Measurements from ENCODE around the gene CRYBG2.

DNA sequence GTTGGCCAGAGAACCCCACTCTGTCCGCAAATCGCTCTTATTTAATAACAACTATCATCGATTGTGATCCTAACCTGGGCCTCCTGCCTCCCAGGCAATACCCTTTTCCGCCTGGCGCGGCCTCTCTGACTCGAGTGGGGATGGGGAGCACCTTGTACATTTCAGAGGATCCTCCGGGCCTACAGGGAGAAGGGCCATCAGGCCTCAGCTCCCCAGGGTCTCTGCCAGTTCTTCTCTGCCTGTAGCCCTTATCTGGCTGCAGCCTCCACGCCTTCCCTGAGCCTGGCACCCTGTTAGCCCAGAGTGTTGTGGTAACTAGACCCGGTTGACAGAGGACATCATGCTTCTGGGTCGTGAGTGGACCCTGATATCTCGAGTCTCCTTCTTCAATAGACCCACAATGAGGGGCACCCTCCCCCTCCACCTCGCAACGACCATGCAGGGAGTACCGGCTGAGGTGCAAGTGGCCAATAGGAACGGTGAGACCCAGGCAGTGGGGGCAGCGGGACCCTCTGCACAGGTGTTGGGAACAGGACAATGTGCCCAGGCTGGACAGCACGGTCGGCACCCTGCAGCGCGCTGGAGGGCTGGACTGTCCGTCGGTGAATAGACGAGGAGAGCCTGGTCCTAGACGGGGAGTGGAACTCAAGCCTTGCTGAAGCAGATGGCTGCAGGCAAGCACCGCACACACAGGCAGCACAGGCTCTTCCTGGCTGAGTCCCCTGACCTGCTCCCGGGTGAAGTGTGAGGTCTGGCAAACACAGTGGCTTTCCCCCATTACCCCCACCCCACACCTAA lies 7.1 kb upstream of the CRYBG2 start:
- no peak for TF ChIP-seq OSR1 (CRISPR knock-in tag; IDR thresholded peaks at IDR 0.05)
- TF ChIP-seq, protein P1, sequence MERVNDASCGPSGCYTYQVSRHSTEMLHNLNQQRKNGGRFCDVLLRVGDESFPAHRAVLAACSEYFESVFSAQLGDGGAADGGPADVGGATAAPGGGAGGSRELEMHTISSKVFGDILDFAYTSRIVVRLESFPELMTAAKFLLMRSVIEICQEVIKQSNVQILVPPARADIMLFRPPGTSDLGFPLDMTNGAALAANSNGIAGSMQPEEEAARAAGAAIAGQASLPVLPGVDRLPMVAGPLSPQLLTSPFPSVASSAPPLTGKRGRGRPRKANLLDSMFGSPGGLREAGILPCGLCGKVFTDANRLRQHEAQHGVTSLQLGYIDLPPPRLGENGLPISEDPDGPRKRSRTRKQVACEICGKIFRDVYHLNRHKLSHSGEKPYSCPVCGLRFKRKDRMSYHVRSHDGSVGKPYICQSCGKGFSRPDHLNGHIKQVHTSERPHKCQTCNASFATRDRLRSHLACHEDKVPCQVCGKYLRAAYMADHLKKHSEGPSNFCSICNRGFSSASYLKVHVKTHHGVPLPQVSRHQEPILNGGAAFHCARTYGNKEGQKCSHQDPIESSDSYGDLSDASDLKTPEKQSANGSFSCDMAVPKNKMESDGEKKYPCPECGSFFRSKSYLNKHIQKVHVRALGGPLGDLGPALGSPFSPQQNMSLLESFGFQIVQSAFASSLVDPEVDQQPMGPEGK (CRISPR knock-in tag; IDR thresholded peaks at IDR 0.05; ENCODE audit: borderline replicate concordance) = no peak
- TF ChIP-seq, protein P2, sequence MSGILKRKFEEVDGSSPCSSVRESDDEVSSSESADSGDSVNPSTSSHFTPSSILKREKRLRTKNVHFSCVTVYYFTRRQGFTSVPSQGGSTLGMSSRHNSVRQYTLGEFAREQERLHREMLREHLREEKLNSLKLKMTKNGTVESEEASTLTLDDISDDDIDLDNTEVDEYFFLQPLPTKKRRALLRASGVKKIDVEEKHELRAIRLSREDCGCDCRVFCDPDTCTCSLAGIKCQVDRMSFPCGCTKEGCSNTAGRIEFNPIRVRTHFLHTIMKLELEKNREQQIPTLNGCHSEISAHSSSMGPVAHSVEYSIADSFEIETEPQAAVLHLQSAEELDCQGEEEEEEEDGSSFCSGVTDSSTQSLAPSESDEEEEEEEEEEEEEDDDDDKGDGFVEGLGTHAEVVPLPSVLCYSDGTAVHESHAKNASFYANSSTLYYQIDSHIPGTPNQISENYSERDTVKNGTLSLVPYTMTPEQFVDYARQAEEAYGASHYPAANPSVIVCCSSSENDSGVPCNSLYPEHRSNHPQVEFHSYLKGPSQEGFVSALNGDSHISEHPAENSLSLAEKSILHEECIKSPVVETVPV (CRISPR knock-in tag; IDR thresholded peaks at IDR 0.05) = no peak
- no peak for TF ChIP-seq ISL1 (CRISPR knock-in tag; IDR thresholded peaks at IDR 0.05)
- TF ChIP-seq, protein P3, sequence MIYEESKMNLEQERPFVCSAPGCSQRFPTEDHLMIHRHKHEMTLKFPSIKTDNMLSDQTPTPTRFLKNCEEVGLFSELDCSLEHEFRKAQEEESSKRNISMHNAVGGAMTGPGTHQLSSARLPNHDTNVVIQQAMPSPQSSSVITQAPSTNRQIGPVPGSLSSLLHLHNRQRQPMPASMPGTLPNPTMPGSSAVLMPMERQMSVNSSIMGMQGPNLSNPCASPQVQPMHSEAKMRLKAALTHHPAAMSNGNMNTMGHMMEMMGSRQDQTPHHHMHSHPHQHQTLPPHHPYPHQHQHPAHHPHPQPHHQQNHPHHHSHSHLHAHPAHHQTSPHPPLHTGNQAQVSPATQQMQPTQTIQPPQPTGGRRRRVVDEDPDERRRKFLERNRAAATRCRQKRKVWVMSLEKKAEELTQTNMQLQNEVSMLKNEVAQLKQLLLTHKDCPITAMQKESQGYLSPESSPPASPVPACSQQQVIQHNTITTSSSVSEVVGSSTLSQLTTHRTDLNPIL (CRISPR knock-in tag; IDR thresholded peaks at IDR 0.05; ENCODE audit: low read depth) = no peak
- TF ChIP-seq ESRRG (CRISPR knock-in tag; IDR thresholded peaks at IDR 0.05) = no peak
- TF ChIP-seq, protein P4, sequence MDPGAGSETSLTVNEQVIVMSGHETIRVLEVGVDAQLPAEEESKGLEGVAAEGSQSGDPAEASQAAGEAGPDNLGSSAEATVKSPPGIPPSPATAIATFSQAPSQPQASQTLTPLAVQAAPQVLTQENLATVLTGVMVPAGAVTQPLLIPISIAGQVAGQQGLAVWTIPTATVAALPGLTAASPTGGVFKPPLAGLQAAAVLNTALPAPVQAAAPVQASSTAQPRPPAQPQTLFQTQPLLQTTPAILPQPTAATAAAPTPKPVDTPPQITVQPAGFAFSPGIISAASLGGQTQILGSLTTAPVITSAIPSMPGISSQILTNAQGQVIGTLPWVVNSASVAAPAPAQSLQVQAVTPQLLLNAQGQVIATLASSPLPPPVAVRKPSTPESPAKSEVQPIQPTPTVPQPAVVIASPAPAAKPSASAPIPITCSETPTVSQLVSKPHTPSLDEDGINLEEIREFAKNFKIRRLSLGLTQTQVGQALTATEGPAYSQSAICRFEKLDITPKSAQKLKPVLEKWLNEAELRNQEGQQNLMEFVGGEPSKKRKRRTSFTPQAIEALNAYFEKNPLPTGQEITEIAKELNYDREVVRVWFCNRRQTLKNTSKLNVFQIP (CRISPR knock-in tag; IDR thresholded peaks at IDR 0.05; ENCODE audit: borderline replicate concordance, low read depth) = no peak

Data from SK-N-SH treated with all-trans-retinoic acid at 6 μM for 48 hours (cell line).